ENCODE data around the gene SAFB.

DNA sequence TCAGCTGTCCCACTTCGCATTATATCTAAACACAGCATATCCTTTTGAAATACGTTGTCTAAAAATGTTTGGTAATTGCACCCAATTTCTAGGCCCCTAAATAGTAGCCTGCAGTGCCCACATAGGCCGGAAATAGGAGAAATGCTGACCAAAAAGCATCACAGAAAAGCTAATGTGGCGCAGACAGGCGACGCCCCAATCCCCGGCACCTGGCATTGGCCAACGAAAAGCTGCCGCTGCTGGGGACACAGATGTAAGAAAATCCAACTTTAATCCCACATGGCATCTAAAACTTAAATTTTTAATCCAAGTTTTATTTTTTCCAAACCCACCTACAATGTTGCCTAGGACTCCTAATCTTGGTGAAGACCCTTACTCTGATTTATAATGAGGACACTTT is 4.3 kb upstream of the SAFB start:
- TF ChIP-seq, protein P1, sequence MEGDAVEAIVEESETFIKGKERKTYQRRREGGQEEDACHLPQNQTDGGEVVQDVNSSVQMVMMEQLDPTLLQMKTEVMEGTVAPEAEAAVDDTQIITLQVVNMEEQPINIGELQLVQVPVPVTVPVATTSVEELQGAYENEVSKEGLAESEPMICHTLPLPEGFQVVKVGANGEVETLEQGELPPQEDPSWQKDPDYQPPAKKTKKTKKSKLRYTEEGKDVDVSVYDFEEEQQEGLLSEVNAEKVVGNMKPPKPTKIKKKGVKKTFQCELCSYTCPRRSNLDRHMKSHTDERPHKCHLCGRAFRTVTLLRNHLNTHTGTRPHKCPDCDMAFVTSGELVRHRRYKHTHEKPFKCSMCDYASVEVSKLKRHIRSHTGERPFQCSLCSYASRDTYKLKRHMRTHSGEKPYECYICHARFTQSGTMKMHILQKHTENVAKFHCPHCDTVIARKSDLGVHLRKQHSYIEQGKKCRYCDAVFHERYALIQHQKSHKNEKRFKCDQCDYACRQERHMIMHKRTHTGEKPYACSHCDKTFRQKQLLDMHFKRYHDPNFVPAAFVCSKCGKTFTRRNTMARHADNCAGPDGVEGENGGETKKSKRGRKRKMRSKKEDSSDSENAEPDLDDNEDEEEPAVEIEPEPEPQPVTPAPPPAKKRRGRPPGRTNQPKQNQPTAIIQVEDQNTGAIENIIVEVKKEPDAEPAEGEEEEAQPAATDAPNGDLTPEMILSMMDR (IDR thresholded peaks at IDR 0.05): no peak
- no peak for TF ChIP-seq POLR2A (IDR thresholded peaks at IDR 0.05)

Measured in esophagus squamous epithelium (tissue), 4 donors.